Body of pancreas (tissue), 4 donors: ENCODE data around the gene GPR35.

ENCODE experiments used
- CTCF ChIP-seq, 7 experiments: fragments of 450-650 bp in 4 of 7; fragments of 200-600 bp in 3 of 7; sonication (generic) in 3 of 7; IDR thresholded peaks; one replicate each; pipeline ENCODE4 v1.5.1; 2016 to 2019; ENCODE audit warnings: antibody characterized with exemption in 7 of 7
- POLR2A ChIP-seq, 3 donors: fragments of 450-650 bp; IDR thresholded peaks; one replicate each; pipeline ENCODE4 v1.6.1; 2016; ENCODE audit warnings: antibody characterized with exemption in 3 of 3, mild to moderate bottlenecking in 2 of 3

GRCh38 chr2:240577281-240578109 is 47.8 kb upstream of the GPR35 start:
- TF ChIP-seq CTCF (IDR thresholded peaks at IDR 0.05) (no peak), POLR2A (IDR thresholded peaks at IDR 0.05) (no peak)
